EH (cell line): ENCODE data around the gene EGFLAM.
"Not testable (repeated sequence)": the region's sequence is repeated elsewhere in the genome, so short reads cannot be mapped to it uniquely, and the experiment has no call there.

Experiments used
- DNase-seq: peaks from one replicate; pipeline ENCODE4 v3.0.0-alpha.2; 2015; ENCODE audit warnings: low read depth

Gene EGFLAM

DNA sequence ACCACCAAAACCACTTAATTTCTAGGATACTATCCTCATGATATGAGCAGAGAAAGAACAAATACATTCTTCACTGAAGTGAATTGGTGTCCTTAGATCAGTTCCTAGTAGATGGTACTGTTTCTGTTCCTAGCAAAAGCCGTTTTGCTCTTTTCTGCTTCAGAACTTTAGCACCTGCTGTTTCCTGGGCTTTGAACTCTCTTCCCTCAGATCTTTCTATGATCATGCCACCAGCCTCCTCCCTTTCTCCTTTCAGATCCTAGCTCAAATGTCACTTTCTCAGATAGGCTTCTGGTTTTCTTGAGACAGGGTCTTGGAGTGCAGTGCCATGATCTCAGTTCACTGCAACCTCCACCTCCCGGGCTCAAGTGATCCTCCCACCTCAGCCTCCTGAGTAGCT is 118.0 kb downstream of the EGFLAM start:
- no peak for DNase-seq

- DNase-seq = no peak
Observed at GRCh38 chr5:38378579-38378978, 120.2 kb downstream of the EGFLAM start.

DNA sequence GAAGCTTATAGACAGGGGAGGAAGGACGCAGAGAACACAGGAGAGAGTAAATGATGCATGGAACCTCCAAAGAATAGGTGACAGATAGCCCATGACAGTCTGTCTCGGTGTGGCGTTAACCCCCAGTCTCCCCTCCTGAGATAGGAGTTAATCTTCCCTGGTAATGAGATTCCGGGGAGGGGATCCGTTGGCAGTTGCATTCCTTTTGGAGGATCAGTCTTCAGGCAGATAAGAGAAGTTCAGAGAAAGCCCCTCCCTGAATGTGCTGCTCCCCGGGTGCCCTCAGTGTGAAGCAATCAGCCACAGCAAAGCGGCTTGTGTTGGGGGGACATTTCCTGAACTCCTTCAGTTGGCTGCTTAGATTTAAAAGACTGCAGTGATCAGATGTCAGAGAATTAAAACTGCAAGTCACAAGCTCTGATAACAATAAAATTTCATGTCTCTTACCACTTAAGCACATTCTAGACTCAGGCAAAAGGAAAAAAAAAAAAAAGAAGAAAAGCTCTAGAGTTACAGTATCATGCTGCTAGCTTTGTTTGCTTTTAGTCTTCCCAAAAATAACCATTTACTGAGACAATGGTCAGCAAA is 121.1 kb downstream of the EGFLAM start:
- no peak for DNase-seq

- DNase-seq = no peak
Observed at GRCh38 chr5:38380537-38380936, 122.2 kb downstream of the EGFLAM start.

GRCh38 chr5:38381361-38381760 is 123.0 kb downstream of the EGFLAM start:
- DNase-seq = peak; percentile 23

GRCh38 chr5:38382898-38383297 is 124.5 kb downstream of the EGFLAM start:
- DNase-seq = peak; percentile 71

- no peak for DNase-seq
Observed at GRCh38 chr5:38383701-38384100, 125.3 kb downstream of the EGFLAM start.

GRCh38 chr5:38384396-38384795 is 126.0 kb downstream of the EGFLAM start:
- no peak for DNase-seq

DNA sequence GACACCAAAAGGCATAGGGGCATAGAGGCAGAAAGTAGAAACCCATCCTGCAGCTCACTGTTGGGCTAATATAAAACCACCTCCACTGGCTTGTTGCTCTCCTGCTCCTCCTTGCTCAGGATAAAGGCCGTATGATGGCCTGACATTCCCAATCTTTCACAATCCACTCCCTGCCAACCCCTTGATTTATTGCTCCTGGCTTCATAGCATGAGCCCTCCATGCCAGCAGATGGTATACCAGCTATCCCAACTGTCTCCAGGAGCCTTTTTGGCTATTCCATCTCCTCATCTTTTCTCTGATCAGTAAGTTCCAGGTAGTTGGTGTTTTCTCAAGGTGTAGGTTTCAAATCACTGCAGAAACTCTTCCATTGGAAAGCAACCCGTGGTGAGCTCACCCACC is 128.8 kb downstream of the EGFLAM start:
- DNase-seq = no peak

GRCh38 chr5:38393636-38394035 is 135.3 kb downstream of the EGFLAM start:
- no peak for DNase-seq

DNA sequence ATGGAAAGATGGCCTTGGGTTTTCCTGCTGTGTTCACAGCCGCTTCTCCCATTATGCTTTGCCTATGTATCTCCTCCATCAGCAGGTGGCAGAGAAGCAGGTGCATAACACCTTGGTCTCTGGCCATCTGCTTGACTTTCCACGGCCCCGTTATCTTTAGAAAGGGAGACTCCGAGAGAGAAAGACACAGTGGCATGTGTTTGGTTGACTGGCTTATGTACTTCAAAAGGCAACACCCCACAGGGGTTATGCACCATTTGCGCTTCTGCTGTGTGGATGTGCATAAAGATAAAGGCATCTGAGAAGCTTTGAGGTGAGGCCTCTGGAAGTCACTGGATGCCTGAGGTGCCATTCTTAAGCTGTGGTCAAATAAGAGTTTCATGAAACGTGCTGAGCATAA is 138.4 kb downstream of the EGFLAM start:
- DNase-seq = no peak

DNA sequence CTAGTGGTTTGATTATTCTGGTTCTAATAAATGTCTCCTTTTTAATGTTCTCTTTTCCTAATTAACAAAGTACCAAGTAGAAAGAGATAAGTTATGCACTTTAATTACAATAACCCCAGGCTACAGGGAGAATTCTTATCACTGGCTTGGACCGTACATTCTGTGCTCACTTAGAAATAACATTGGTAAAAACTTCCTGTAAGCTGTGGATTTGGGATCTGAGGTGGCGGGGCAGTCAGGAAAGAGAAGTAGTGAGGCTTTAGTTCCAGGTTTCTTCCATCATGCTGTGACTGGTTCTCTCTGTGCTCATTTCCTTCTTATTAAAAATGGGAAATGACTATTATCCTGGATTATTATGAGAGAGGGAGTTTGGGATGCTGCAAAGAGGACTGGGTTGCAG is 142.0 kb downstream of the EGFLAM start:
- no peak for DNase-seq

DNA sequence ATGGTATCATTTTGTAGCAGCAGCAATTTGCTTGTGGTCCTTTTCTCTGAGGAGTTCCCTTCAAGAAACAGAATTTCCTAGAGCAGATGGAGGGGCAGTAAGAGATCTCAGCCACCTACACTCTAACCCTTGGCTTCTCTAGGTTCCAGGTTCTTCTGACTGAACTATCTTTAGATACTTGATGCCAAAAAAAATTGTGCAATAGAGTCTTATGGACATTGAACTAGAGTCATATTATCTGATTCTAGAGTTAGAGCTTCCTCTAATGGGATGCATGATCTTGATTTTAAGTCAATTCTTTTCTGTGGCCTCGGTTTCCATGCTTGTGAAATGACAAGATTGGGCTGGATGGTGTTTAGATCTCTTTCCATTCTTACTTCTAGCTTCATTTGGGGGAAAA is 142.8 kb downstream of the EGFLAM start:
- DNase-seq = no peak

DNA sequence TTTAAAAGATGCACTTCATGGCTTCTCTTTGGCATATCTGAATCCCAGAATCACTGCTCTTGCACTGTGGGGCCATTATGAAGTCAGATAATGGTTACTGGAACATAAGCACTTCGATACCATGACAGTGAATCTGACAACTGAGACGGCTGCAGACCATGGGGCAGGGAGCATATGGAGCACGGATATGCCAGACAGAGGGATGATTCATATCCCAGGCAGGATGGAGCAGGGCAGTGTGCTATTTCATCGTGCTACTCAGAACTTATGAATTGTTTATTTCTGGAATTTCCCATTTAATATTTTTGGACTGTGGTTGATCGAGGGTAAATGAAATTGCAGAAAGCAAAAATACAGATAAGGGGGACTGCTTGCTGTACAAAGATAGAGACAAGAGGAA is 145.0 kb downstream of the EGFLAM start:
- DNase-seq = peak; percentile 54

- DNase-seq = no peak
Observed at GRCh38 chr5:38403877-38404635, 145.7 kb downstream of the EGFLAM start.

DNA sequence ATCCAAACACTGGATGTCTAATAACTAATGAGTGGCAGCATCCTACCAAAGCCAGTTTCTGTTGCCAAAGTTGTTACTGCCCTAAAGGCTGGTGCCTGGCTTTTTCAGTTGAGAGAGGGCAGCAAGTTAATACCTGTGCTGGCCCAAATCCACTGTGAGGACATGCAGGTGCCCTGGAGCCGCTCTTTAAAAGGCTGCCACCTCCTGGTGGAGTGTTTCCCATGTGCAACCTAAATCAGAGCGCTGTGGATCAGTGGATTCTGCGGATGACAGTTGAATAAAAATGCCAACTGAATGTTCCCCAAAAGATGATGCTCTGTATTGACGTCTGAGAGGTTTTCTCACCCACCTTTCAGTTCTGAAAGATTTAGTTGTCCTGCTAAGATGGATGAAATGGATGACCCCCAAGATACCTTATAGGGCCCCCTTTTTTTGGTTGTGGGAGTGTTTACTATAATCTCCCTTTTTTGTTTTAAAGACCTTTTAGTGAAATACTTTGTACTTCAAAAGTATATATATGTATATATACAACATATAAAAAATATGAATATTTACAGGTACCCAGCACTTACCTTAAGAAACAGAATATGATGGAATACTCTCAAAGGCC is 146.4 kb downstream of the EGFLAM start:
- no peak for DNase-seq

DNA sequence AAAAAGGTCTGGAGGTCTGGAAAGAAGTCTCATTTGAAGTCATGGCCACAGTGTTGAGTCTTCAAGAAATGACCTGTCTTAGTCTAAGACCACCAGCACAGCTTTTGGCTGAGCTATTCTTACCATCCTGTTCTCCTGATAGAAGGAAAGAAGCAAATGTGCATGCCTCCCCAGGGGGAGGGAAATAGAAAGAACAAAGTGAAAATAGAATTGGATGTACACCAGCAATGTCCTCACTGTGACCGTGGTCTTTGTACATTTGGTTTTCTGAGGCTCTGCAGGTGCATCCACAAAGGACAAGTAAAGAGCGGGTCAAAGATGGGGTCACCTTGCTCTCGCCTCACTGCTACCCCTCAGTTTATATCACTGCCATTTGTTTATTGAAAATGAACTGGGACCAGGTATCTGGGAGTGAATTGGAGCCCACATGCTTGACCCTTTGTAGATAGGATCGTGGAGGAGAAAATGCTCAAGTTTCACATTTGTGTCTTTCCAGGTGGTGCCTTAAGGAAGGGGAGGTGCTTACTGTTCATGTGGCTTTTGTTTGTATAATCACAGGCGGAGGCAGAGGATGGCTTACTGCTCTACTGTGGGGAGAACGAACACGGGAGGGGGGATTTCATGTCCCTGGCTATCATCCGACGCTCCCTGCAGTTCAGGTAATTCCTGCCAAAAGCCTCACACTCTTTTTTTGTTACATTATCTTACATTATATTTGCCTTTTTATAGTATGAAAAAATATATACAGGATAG is 150.3 kb downstream of the EGFLAM start:
- no peak for DNase-seq

- DNase-seq = no peak
Observed at GRCh38 chr5:38410304-38410990, 152.1 kb downstream of the EGFLAM start.

DNA sequence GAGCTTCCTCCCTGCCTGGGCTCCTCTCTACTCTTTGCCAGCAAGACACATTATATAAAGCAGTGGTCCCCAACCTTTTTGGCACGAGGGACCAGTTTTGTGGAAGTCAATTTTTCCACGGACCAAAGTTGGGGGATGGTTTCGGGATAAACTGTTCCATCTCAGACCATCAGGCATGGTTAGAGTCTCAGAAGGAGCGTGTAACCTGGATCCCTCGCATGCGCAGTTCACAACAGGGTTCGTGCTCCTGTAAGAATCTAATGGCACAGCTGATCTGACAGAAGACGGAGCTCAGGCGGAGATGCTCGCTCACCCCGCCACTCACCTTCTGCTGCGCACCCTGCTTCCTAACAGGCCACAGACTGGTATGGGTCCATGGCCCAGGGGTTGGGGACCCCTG is 155.3 kb downstream of the EGFLAM start:
- no peak for DNase-seq

DNA sequence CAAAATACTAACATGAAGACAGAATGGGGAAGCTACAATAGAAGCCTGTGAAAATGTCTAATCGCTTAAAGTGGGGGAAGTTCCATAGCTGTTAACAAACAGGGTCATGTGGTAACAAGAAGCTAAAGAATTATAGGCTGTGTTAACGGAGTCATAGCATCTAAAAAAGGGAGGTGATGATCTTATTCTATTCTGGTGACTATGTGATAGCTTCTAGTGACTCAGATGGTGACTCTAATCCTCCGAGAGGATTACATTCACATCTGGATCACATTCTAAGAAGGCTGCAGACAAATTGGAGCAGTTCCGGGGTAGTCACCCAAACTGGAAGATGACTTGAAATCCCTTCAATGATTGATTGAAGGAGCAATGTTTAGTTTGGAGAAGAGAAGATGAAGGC is 156.0 kb downstream of the EGFLAM start:
- DNase-seq = peak; percentile 69

GRCh38 chr5:38415772-38416171 is 157.4 kb downstream of the EGFLAM start:
- not testable (repeated sequence) for DNase-seq

DNA sequence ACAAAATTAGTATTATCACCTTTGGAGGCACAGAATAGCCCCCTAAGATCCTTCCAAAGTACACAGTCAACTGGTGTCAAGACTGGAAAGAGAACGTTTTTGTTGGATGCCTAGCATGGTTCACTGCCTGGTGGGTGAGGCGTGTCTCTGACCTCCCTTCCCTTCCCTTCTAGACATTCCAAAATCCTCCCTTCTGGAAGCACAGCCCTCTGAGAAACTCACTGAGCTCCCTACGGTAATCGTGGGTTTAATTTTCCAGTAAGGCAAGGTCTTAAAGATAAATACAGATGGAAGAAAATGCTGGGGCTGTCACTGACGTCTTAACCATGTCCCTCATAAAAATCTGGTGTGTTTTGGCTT is 159.3 kb downstream of the EGFLAM start:
- no peak for DNase-seq
